Glutamatergic neuron (in vitro differentiated cells): ENCODE measurements around the gene TNFSF11. TPM values are rescaled to one million over a fixed set of nuclear protein-coding genes. Genes with fewer than 3 reads are reported as not detected.

Experiments
- DNase-seq: peaks from one replicate; pipeline ENCODE4 v3.0.0; 2022
- H3K27ac Mint-ChIP-seq: one replicate; pipeline ENCODE4 v1.8.0; 2020; ENCODE audit warnings: mild to moderate bottlenecking, mixed read lengths, inconsistent platforms; ENCODE audit not compliant: unreplicated experiment
- H3K27me3 Mint-ChIP-seq: one replicate; pipeline ENCODE4 v1.8.0; 2020; ENCODE audit warnings: mild to moderate bottlenecking, moderate library complexity, mixed read lengths, inconsistent platforms; ENCODE audit not compliant: unreplicated experiment
- H3K36me3 Mint-ChIP-seq: one replicate; pipeline ENCODE4 v1.8.0; 2020; ENCODE audit warnings: mild to moderate bottlenecking, mixed read lengths, inconsistent platforms; ENCODE audit not compliant: unreplicated experiment
- H3K4me1 Mint-ChIP-seq: one replicate; pipeline ENCODE4 v1.8.0; 2020; ENCODE audit warnings: mild to moderate bottlenecking, low read depth, mixed read lengths, inconsistent platforms; ENCODE audit not compliant: unreplicated experiment
- H3K4me3 Mint-ChIP-seq: one replicate; pipeline ENCODE4 v1.8.0; 2020; ENCODE audit warnings: mild to moderate bottlenecking, mixed read lengths, inconsistent platforms; ENCODE audit not compliant: unreplicated experiment
- H3K9me3 Mint-ChIP-seq: one replicate; pipeline ENCODE4 v1.8.0; 2020; ENCODE audit warnings: mild to moderate bottlenecking, moderate library complexity, mixed read lengths, inconsistent platforms; ENCODE audit not compliant: unreplicated experiment
- total RNA-seq: library from RNA; stranded (reverse); fragmentation: NEBNext Ultra II Directional; extraction: Animal tissue kit (Norgen Biotek cat#: 25700); gene quantifications from one replicate; pipeline ENCODE4 v1.2.1, GENCODE V29; 2021; ENCODE audit not compliant: unreplicated experiment
- TF ChIP-seq, protein P1 (sequence below): fragments of 200-600 bp; sonication (generic); IDR thresholded peaks from one replicate; pipeline ENCODE4 v1.5.0; 2021; ENCODE audit not compliant: partially characterized antibody, unreplicated experiment

TNFSF11 gene
- total RNA-seq, 1 donor from 2014 or later: not detected

DNA sequence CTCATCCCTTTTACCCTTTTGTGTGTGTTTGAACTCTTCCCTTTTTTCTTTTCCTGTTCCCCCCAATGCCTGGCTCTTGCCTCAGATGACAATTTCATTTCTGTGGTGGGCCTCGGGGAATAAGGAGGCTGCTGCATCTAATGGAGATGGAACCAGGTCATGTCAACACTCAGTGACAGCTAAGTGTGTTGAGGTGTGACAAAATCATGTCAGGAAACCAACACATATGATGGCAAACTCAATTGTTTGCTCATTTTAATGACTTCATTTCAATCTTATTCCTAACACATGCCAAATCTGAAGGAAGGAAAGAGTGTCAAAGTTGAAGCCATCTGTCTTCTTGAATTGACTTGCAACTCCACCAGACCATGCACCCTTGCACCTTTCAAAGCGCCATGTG lies 36.7 kb downstream of the TNFSF11 start:
- no peaks in the 10 kb centered on the region for H3K9me3 Mint-ChIP-seq
- DNase-seq: no peak
- TF ChIP-seq, protein P1, sequence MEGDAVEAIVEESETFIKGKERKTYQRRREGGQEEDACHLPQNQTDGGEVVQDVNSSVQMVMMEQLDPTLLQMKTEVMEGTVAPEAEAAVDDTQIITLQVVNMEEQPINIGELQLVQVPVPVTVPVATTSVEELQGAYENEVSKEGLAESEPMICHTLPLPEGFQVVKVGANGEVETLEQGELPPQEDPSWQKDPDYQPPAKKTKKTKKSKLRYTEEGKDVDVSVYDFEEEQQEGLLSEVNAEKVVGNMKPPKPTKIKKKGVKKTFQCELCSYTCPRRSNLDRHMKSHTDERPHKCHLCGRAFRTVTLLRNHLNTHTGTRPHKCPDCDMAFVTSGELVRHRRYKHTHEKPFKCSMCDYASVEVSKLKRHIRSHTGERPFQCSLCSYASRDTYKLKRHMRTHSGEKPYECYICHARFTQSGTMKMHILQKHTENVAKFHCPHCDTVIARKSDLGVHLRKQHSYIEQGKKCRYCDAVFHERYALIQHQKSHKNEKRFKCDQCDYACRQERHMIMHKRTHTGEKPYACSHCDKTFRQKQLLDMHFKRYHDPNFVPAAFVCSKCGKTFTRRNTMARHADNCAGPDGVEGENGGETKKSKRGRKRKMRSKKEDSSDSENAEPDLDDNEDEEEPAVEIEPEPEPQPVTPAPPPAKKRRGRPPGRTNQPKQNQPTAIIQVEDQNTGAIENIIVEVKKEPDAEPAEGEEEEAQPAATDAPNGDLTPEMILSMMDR: no peak

DNA sequence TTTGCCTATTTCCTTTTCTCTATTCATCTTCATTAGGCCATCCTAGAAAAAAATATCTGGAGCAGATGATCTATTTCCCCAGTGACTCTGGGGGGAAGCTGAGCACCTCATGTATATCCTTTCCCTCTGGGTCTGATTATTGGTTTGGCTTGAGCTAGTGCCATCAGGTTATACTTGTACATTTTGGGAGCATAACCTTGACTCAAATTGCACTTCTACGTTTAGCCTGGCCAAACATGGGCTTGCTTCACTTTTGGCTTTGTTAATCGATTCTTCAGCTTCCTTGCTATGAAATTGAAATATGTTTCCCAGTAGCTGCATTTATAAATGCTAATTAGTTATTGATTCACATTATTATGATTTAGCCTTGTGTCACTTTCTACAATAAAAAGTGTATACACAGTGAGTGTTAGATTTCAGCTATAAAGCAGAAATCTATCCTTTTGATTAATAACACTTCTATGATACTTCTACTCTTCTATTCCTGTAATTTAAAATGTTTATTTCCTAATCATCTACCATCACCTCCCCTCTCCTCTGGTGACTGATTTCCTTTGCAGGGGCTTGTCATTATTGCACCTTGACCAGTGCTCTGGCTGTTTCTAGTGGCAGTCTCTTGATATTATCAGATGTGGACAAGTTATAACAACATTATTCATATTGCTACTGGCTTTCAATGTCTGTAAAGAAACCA lies 37.3 kb downstream of the TNFSF11 start:
- TF ChIP-seq, protein P1: no peak
- DNase-seq: no peak
- Mint-ChIP-seq H3K4me3 (no peak overlapping the region), H3K27ac (no peak overlapping the region), H3K36me3 (no peaks in the 10 kb centered on the region), H3K9me3 (no peaks in the 10 kb centered on the region), H3K4me1 (no peaks in the 10 kb centered on the region), H3K27me3 (no peaks in the 10 kb centered on the region)

More for the DNA sequence above, 36.7 kb downstream of the TNFSF11 start:
- no peaks in the 10 kb centered on the region for H3K4me1 Mint-ChIP-seq
- no peak overlapping the region for H3K27ac Mint-ChIP-seq
- H3K4me3 Mint-ChIP-seq: no peak overlapping the region
- no peaks in the 10 kb centered on the region for H3K27me3 Mint-ChIP-seq
- no peaks in the 10 kb centered on the region for H3K36me3 Mint-ChIP-seq

DNA sequence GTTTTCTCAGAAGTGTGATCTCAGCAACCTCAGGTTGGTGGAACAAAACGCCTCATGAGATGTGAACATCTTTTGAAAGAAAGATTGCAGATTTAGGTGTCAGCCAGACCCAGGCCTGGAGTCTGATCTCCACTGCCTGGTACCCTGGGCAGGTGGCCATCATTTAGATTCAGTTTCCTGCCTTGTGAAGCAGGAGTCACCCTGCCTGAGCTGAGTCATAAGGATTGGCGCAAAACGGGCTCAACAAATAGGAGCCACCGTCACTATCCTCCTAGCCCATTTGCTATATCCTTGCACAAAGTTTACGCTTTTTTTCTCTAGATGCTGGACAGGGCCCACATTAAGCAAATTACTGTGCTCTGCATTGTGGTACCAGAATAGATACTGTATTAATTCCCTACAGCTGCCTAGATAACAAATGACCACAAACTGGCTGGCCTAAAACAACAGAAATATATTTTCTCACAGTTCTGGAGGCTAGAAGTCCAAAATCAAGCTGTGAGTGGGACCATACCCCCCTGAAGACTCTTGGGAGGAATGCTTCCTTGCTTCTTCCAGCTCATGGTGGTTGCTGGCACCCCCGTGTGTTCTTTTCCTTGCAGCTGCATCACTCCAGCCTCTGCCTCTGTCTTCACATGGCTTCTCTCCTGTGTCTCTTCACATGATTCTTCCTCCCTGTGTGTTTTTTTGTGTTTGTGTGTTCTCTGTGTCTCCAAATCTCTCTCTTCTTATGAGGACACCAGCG lies 38.2 kb downstream of the TNFSF11 start:
- Mint-ChIP-seq H3K27ac (no peak overlapping the region), H3K4me3 (no peak overlapping the region), H3K36me3 (no peaks in the 10 kb centered on the region), H3K9me3 (no peaks in the 10 kb centered on the region), H3K4me1 (peaks cover 1% of the 10 kb centered on the region), H3K27me3 (no peaks in the 10 kb centered on the region)
- no peak for DNase-seq
- TF ChIP-seq, protein P1: no peak

DNA sequence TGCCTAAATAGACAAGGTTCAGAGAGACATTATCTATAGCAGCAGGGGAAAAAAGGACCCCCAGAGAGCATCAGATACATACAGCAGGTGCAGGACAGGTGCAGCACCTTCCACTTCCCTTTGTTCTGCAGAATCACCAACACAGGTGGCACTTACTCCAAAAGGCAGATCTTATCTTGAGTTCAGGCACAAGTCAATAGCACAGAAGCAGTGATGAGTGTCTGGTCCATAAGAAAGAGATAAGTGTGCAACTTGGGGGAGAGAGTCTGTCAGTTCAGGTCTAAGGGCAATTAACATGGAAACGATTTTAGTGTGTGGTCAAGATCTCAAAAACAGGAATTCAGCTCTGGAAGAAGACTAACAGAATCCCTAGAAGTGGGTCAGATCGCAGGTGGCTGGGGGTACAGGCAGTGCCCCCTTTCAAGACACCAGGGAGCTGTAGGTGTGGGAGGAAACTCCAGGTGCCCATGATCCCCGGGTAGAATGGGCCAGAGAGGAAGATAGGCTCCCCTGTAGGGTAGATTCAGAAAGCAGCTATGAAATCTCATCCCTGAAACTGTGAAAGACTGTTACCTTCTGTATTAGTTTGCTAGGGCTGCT lies 40.6 kb downstream of the TNFSF11 start:
- no peaks in the 10 kb centered on the region for H3K36me3 Mint-ChIP-seq
- no peaks in the 10 kb centered on the region for H3K9me3 Mint-ChIP-seq
- no peaks in the 10 kb centered on the region for H3K27me3 Mint-ChIP-seq
- H3K4me1 Mint-ChIP-seq: peaks cover 1% of the 10 kb centered on the region
- H3K4me3 Mint-ChIP-seq: no peak overlapping the region
- no peak for DNase-seq
- TF ChIP-seq, protein P1: no peak
- H3K27ac Mint-ChIP-seq: no peak overlapping the region
